OCI-LY1 (cell line): ENCODE results near the gene TMEM131.

Experiments used
- CTCF ChIP-seq: fragments of 200-600 bp; sonication (generic), shearing (Covaris generic); IDR thresholded peaks from 2 replicates; pipeline ENCODE4 v1.5.1; 2017; ENCODE audit warnings: mild to moderate bottlenecking, antibody characterized with exemption, low read length, moderate library complexity, mixed read lengths
- EZH2 ChIP-seq: fragments of 200-600 bp; sonication (generic), shearing (Covaris generic); IDR thresholded peaks from 2 replicates; pipeline ENCODE4 v1.8.0; 2017; ENCODE audit warnings: borderline replicate concordance, mixed run types, mild to moderate bottlenecking, antibody characterized with exemption, low read length, moderate library complexity, mixed read lengths

GRCh38 chr2:97741251-97741650 lies 254.5 kb downstream of the TMEM131 start:
- TF ChIP-seq CTCF (no peak), EZH2 (no peak)
